GM10266 (cell line): Measurements from ENCODE around the gene KCNA10.
A peak's percentile ranks its signal among the peaks of the same experiment; 100 is the strongest.

Experiments
- DNase-seq: peaks from one replicate; pipeline ENCODE4 v3.0.0; 2012; ENCODE audit errors: extremely low spot score
- CTCF ChIP-seq: IDR thresholded peaks from 2 replicates; pipeline ENCODE4 v1.5.1; 2012; ENCODE audit warnings: mild to moderate bottlenecking, low read depth; ENCODE audit not compliant: control insufficient read depth, insufficient read depth; ENCODE audit errors: missing control alignments

KCNA10 gene

GRCh38 chr1:110501488-110502132, 17.4 kb downstream of the KCNA10 start:
- DNase-seq: no peak
- no peak for TF ChIP-seq CTCF

GRCh38 chr1:110498270-110498669, 20.7 kb downstream of the KCNA10 start:
- no peak for DNase-seq
- no peak for TF ChIP-seq CTCF

GRCh38 chr1:110495926-110496600, 22.9 kb downstream of the KCNA10 start:
- TF ChIP-seq CTCF: peak; percentile 91
- DNase-seq: peak; percentile 81

- TF ChIP-seq CTCF: no peak
- no peak for DNase-seq
Observed at GRCh38 chr1:110494522-110495406, 24.2 kb downstream of the KCNA10 start.

GRCh38 chr1:110494036-110494435, 24.9 kb downstream of the KCNA10 start:
- no peak for TF ChIP-seq CTCF

GRCh38 chr1:110493059-110493699, 25.8 kb downstream of the KCNA10 start:
- TF ChIP-seq CTCF: no peak
- DNase-seq: no peak

More at GRCh38 chr1:110494036-110494435, 24.9 kb downstream of the KCNA10 start:
- no peak for DNase-seq
